K562 (cell line): ENCODE data around the gene GZMM. TPM values are rescaled to one million over a fixed set of nuclear protein-coding genes. Genes with fewer than 3 reads are reported as not detected.

Source experiments
- ATAC-seq: fragments of 200-7000 bp; cut with Tn5 transposase; 3 replicates; pipeline ENCODE4 v1.9.1; 2020; ENCODE audit warnings: moderate library complexity
- BruUV-seq: library from RNA; stranded (reverse); fragments of 400-500 nt; replicated peaks from 2 replicates; lab custom pipeline; 2021; lab: Mats Ljungman, UMichigan
- CTCF ChIA-PET: fragments of 300-600 bp; formaldehyde crosslinking; extraction: SDS; loops from one replicate; lab custom pipeline; 2021; ENCODE audit warnings: low intra/inter-chr PET ratio; lab: Yijun Ruan, JAX
- POLR2A ChIA-PET: fragments of 300-600, 350-650 bp; sonication (Branson Sonifier 250); formaldehyde crosslinking; extraction: SDS; loops from one replicate; lab custom pipeline; 2021; ENCODE audit warnings: antibody characterized with exemption, inconsistent platforms; lab: Yijun Ruan, JAX
- DNase-seq, 4 experiments: peaks; one replicate each; pipeline versions ENCODE4 v3.0.0 to v3.0.0-alpha.2; 2011 to 2018; ENCODE audit warnings: low spot score in 3 of 4, mixed read lengths in 3 of 4; ENCODE audit errors: extremely low read depth in 1 of 4
- FAIRE-seq: peaks from 2 replicates; lab custom pipeline; 2011; peaks lifted over from hg19 to GRCh38; lab: Jason Lieb, UNC
- H2AFZ ChIP-seq: 2 replicates; pipeline ENCODE4 v1.6.0; 2011; ENCODE audit warnings: low read depth, low read length, control low read depth, inconsistent platforms
- H3K27ac ChIP-seq: fragments of 200-600 bp; 3 replicates; pipeline ENCODE4 v1.8.0; 2011; ENCODE audit warnings: low read depth, mild to moderate bottlenecking, control low read depth, inconsistent platforms, low read length, moderate library complexity, mixed read lengths; ENCODE audit errors: extremely low read depth
- H3K27me3 ChIP-seq, 2 experiments: fragments of 300-600 bp in 1 of 2; 2 replicates in 1 of 2; 3 replicates in 1 of 2; pipeline versions ENCODE4 v1.6.0 to v1.8.0; 2011; ENCODE audit warnings: inconsistent platforms in 2 of 2, low read length in 2 of 2, mild to moderate bottlenecking in 1 of 2, mixed read lengths in 1 of 2, moderate library complexity in 1 of 2; ENCODE audit not compliant: control insufficient read depth in 2 of 2, insufficient read depth in 2 of 2
- H3K36me3 ChIP-seq: fragments of 300-600 bp; 3 replicates; pipeline ENCODE4 v1.8.0; 2011; ENCODE audit warnings: mild to moderate bottlenecking, low read length, inconsistent platforms; ENCODE audit not compliant: control insufficient read depth, insufficient read depth
- H3K4me1 ChIP-seq, 2 experiments: fragments of 200-600 bp in 1 of 2; replicated peaks in 1 of 2; 2 replicates in 1 of 2; 3 replicates in 1 of 2; pipeline versions ENCODE4 v1.5.1 to v1.8.0; 2011; ENCODE audit warnings: inconsistent platforms in 2 of 2, low read length in 2 of 2, mild to moderate bottlenecking in 1 of 2, mixed read lengths in 1 of 2, moderate library complexity in 1 of 2; ENCODE audit not compliant: control insufficient read depth in 2 of 2, insufficient read depth in 2 of 2
- H3K4me2 ChIP-seq: 2 replicates; pipeline ENCODE4 v1.6.1; 2011; ENCODE audit warnings: low read length, control low read depth, inconsistent platforms, mixed read lengths; ENCODE audit not compliant: insufficient read depth
- H3K4me3 ChIP-seq: fragments of 200-600 bp; sonication (generic), shearing (Covaris generic); 2 replicates; pipeline ENCODE4 v1.5.1; 2016; ENCODE audit warnings: control low read depth, inconsistent platforms
- H3K79me2 ChIP-seq: fragments of 200-600 bp; 3 replicates; pipeline ENCODE4 v1.8.0; 2011; ENCODE audit warnings: low read length, inconsistent platforms; ENCODE audit not compliant: control insufficient read depth, insufficient read depth
- H3K9ac ChIP-seq, 2 experiments: 2 replicates each; pipeline versions ENCODE4 v1.6.0 to v1.6.1; 2011; ENCODE audit warnings: low read depth in 2 of 2, low read length in 2 of 2, control low read depth in 1 of 2, inconsistent platforms in 1 of 2, mild to moderate bottlenecking in 1 of 2, mixed read lengths in 1 of 2; ENCODE audit not compliant: insufficient read depth in 1 of 2
- H3K9me1 ChIP-seq: one replicate; pipeline ENCODE4 v1.6.0; 2011; ENCODE audit warnings: inconsistent platforms, mild to moderate bottlenecking, low read length, moderate library complexity; ENCODE audit not compliant: control insufficient read depth, insufficient read depth
- H3K9me3 ChIP-seq: replicated peaks from 2 replicates; pipeline ENCODE4 v1.5.1; 2011; ENCODE audit warnings: low read depth, low read length, inconsistent platforms; ENCODE audit not compliant: control insufficient read depth, insufficient read depth
- H4K20me1 ChIP-seq: replicated peaks from 2 replicates; pipeline ENCODE4 v1.6.1; 2011; ENCODE audit warnings: low read length, inconsistent platforms, mixed read lengths; ENCODE audit not compliant: control insufficient read depth, insufficient read depth
- E4F1 ChIP-seq: fragments of 250-450 bp; sonication (Bioruptor Pico); IDR thresholded peaks from 2 replicates; pipeline ENCODE4 v1.5.0; 2021; ENCODE audit warnings: mild to moderate bottlenecking, borderline replicate concordance
- KDM2B ChIP-seq: fragments of 250-450 bp; sonication (Bioruptor Pico); IDR thresholded peaks from 2 replicates; pipeline ENCODE4 v1.8.0; 2021; ENCODE audit warnings: mild to moderate bottlenecking, moderate library complexity
- NR1H2 ChIP-seq: sonication (generic); formaldehyde crosslinking; IDR thresholded peaks from 2 replicates; pipeline ENCODE4 v1.4.0; 2020; ENCODE audit warnings: mild to moderate bottlenecking, missing genetic modification reagents
- POLR2G ChIP-seq: fragments of 200-400 bp; formaldehyde crosslinking; IDR thresholded peaks from 2 replicates; pipeline ENCODE4 v1.6.1; 2017; ENCODE audit warnings: low read depth, mild to moderate bottlenecking, antibody characterized with exemption, low read length, moderate library complexity
- RBFOX2 ChIP-seq: fragments of 200-400 bp; formaldehyde crosslinking; IDR thresholded peaks from 2 replicates; pipeline ENCODE4 v1.6.1; 2017; ENCODE audit warnings: low read depth, mild to moderate bottlenecking, low read length, moderate library complexity
- TAF9B ChIP-seq: fragments of 450-650 bp; IDR thresholded peaks from 2 replicates; pipeline ENCODE4 v1.6.1; 2018; ENCODE audit warnings: mild to moderate bottlenecking; ENCODE audit not compliant: partially characterized antibody
- ZNF830 ChIP-seq: fragments of 250-450 bp; sonication (Bioruptor Pico); IDR thresholded peaks from 2 replicates; pipeline ENCODE4 v1.5.0; 2021; ENCODE audit warnings: mild to moderate bottlenecking
- WGBS: fragments of 100-300 bp; shearing (Covaris generic); methylation state at CpG from one replicate; pipeline ENCODE4 v1.1.6; 2016; ENCODE audit warnings: low coverage, mixed read lengths; ENCODE audit not compliant: insufficient coverage; ENCODE audit errors: missing lambda C conversion rate; 5-methylcytosine and 5-hydroxymethylcytosine counted together
- in situ Hi-C: fragments of 300-500 bp; cut with MboI; formaldehyde crosslinking; loops from 4 replicates; pipeline ENCODE4 v1.15.0; 2018; ENCODE audit warnings: inconsistent platforms, mixed read lengths
- intact Hi-C: fragments of 100-400 bp; cut with micrococcal nuclease; formaldehyde crosslinking; loops from 2 replicates; pipeline ENCODE4 v1.14.2; 2022
- polyA plus RNA-seq, 8 experiments: library from polyadenylated mRNA; depleted of rRNA in 4 of 8; stranded (reverse) in 5 of 8; unstranded in 3 of 8; fragments of >200 nt; fragmentation: Nextera tagmentation in 2 of 8; fragmentation: Illumina TruSeq in 1 of 8; extraction: Ambion mirVana in 2 of 8; extraction: Trizol in 1 of 8; gene quantifications; 2 replicates each; pipeline versions ENCODE4 v1.2.1 to v1.2.3, GENCODE V29; 2011 to 2014; ENCODE audit warnings: inconsistent platforms in 1 of 8, missing spikeins in 1 of 8
- total RNA-seq, 7 experiments: library from RNA; depleted of rRNA in 6 of 7; stranded (reverse); fragments of >200 nt in 6 of 7; fragmentation: Illumina TruSeq in 2 of 7; extraction: Trizol in 2 of 7; gene quantifications; 2 replicates each; pipeline versions ENCODE4 v1.2.1 to v1.2.3, GENCODE V29; 2011 to 2021; ENCODE audit warnings: low replicate concordance in 1 of 7
- TF ChIP-seq, protein P1 (sequence below): conservative IDR thresholded peaks from 2 replicates; pipeline ENCODE4 v1.6.1; 2011; ENCODE audit warnings: low read depth, mild to moderate bottlenecking, low read length; ENCODE audit not compliant: control insufficient read depth

GZMM gene
- total and polyA plus RNA-seq, 9 of the 15 experiments (the other 6 are each of a cell fraction or from before 2014, with no cell fraction given), result 0.08 to 2.6 (median 0.70) TPM; not detected in 2

DNA sequence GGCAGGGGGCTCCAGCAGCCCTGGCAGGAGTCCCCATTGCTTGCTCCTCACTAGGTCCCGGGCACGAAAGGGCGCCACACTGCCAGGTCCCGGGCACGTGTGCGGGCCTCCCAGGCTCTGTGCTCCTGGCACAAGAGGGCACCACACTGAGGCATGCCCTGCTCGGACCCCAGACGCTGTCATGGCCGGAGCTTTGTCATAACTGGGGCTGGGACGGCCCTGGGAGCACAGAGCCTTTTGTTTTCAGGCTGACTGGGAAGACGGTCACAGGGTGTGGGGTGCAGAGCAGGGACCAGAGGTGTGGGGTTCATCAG, 35.9 kb downstream of the GZMM start (continued):
- TF ChIP-seq E4F1 (CRISPR knock-in tag) (no peak), RBFOX2 (peak; percentile 38), NR1H2 (CRISPR knock-in tag) (no peak), KDM2B (CRISPR knock-in tag) (no peak), TAF9B (no peak)
- TF ChIP-seq, protein P1, sequence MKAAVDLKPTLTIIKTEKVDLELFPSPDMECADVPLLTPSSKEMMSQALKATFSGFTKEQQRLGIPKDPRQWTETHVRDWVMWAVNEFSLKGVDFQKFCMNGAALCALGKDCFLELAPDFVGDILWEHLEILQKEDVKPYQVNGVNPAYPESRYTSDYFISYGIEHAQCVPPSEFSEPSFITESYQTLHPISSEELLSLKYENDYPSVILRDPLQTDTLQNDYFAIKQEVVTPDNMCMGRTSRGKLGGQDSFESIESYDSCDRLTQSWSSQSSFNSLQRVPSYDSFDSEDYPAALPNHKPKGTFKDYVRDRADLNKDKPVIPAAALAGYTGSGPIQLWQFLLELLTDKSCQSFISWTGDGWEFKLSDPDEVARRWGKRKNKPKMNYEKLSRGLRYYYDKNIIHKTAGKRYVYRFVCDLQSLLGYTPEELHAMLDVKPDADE, result no peak

DNA sequence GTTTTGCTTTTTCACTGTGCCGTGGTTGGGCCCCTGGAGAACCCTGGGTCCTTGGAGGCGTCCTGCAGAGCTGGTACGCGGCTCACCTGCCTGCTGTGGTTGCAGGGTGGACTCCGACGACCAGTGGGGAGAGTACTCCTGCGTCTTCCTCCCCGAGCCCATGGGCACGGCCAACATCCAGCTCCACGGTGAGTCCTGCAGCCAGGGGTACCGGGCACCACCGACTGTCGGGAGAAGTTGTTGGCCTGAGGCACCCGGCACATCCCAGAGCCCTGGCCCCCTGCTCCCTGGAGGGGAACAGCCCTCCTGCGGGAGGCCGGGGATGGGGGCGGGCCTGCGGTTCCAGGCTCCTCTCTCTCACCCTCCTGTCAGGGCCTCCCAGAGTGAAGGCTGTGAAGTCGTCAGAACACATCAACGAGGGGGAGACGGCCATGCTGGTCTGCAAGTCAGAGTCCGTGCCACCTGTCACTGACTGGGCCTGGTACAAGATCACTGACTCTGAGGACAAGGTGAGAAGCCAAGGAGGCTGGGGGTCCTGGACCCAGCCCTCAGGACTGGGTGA, 36.5 kb downstream of the GZMM start:
- Histone ChIP-seq H3K27me3 (no peaks in the 10 kb centered on the region), H3K36me3 (peaks cover 76% of the 10 kb centered on the region; the same call in 2 of the 3 replicates), H3K4me3 (no peak overlapping the region), H3K4me1 (peaks cover 13 to 94% of the 10 kb centered on the region in 2 experiments; a peak in 4 of 5 replicates), H3K9me3 (no peaks in the 10 kb centered on the region), H3K9me1 (peaks cover 10% of the 10 kb centered on the region), H3K4me2 (no peak overlapping the region), H3K79me2 (peaks cover 52% of the 10 kb centered on the region), H4K20me1 (peaks cover 65% of the 10 kb centered on the region), H3K9ac (no peak overlapping the region), H3K27ac (no peak overlapping the region), H2AFZ (no peak overlapping the region)
- FAIRE-seq (no peak), ATAC-seq (no peak), DNase-seq (no peak)
- POLR2A ChIA-PET, result no interaction called here
- TF ChIP-seq ZNF830 (CRISPR knock-in tag), result no peak
- TF ChIP-seq POLR2G, result peak; percentile 29; the same call in 1 of the 2 replicates
- no TSS peak for BruUV-seq
- WGBS, result 93% methylated on average over 14 of the region's 22 CpGs
- in situ Hi-C loops (no loop called here), intact Hi-C loops (loop anchor here (10.0 kb wide), 2 partner anchors 46 to 154 kb away; partner anchors contain the start of gene CDC34)
- CTCF ChIA-PET, result no interaction called here
